ENCODE measurements around the gene COL25A1. TPM values are rescaled to one million over a fixed set of nuclear protein-coding genes. Genes with fewer than 3 reads are reported as not detected.

COL25A1 gene
- total RNA-seq, 1 donor from 2014 or later: 5.6 TPM

DNA sequence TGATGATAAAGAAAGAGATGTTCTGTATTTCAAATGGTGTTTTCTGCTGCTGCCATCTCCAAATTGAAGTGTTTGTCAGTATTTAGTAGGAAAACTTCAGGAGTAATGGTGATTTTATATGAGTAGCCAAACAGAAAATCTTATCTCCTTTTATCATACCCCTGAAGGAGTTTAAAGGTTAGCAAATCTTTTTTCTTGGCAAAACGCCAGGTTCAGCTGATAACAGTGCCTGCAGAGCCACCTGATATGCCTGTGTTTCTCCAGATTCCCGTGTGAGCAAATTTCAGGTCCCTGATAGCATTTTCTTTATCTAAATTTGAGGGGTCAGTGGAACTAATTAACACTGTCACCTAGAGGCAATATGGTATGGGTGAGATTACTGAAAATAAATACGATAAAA is 473.8 kb downstream of the COL25A1 start:
- no peaks in the 10 kb centered on the region for H3K4me1 ChIP-seq
- H3K36me3 ChIP-seq: no peaks in the 10 kb centered on the region
- TF ChIP-seq CTCF (IDR thresholded peaks at IDR 0.05): no peak
- DNase-seq (ENCODE audit: low spot score in 2 of 2): no peak
- intact Hi-C loops (cut with DNase I): no loop called here
- H3K27me3 ChIP-seq: no peaks in the 10 kb centered on the region
- no peak overlapping the region for H3K4me3 ChIP-seq
- no peaks in the 10 kb centered on the region for H3K9me3 ChIP-seq
- no peak overlapping the region for H3K27ac ChIP-seq

DNA sequence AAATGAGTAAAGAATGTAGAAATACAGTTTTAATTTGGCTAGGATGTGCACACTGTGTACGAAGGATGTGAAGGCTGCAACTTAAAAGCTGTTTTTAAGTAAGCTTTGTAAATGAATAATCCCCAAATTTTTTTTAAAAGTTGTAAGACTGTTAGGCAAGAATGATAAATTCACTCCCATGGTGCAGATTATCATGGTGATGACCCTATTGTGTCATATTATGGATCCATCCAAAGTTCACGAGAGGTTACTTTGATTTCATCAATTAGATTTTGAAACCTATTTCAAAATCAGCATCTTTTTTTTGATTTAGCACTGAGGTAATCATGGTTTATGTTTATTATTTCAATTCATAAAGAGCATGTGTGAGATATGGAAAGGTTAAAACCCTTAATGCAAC is 476.7 kb downstream of the COL25A1 start:
- DNase-seq (ENCODE audit: low spot score in 2 of 2): no peak
- no peak overlapping the region for H3K27ac ChIP-seq
- no peaks in the 10 kb centered on the region for H3K9me3 ChIP-seq
- no peak for TF ChIP-seq CTCF (IDR thresholded peaks at IDR 0.05)
- H3K27me3 ChIP-seq: no peaks in the 10 kb centered on the region
- intact Hi-C loops (cut with DNase I): no loop called here
- no peak overlapping the region for H3K4me3 ChIP-seq
- H3K36me3 ChIP-seq: no peaks in the 10 kb centered on the region
- H3K4me1 ChIP-seq: no peaks in the 10 kb centered on the region

DNA sequence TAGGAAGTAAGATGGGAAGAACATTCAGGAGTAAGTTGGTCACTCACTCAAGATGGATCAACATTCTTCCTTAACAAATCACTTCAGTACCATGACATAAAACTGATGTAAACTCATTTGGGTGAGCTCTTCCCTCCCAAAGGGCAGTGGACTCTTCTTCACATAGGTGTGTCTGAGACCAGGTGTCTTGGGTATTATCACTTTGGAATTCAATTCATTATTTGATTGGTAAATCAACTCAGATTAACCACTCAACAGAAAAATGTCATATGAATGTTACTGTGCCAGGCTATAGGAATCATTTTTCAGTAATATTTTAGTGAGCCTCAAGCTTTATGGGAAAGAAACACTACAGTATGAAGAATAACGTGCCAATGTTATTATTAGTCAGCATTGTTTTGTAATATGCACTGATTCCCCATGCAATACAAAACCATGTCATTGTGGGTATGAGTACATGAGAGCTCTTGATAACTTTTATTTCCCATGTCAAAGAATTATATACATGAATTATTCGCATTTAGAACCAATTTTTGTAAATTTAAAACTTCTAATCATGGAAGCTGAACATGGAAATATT is 481.0 kb downstream of the COL25A1 start:
- Histone ChIP-seq H3K4me3 (no peak overlapping the region), H3K9me3 (no peaks in the 10 kb centered on the region), H3K27me3 (no peaks in the 10 kb centered on the region), H3K27ac (no peak overlapping the region), H3K36me3 (no peaks in the 10 kb centered on the region), H3K4me1 (no peaks in the 10 kb centered on the region)
- no peak for TF ChIP-seq CTCF (IDR thresholded peaks at IDR 0.05)
- no peak for DNase-seq (ENCODE audit: low spot score in 2 of 2)
- intact Hi-C loops (cut with DNase I): no loop called here

DNA sequence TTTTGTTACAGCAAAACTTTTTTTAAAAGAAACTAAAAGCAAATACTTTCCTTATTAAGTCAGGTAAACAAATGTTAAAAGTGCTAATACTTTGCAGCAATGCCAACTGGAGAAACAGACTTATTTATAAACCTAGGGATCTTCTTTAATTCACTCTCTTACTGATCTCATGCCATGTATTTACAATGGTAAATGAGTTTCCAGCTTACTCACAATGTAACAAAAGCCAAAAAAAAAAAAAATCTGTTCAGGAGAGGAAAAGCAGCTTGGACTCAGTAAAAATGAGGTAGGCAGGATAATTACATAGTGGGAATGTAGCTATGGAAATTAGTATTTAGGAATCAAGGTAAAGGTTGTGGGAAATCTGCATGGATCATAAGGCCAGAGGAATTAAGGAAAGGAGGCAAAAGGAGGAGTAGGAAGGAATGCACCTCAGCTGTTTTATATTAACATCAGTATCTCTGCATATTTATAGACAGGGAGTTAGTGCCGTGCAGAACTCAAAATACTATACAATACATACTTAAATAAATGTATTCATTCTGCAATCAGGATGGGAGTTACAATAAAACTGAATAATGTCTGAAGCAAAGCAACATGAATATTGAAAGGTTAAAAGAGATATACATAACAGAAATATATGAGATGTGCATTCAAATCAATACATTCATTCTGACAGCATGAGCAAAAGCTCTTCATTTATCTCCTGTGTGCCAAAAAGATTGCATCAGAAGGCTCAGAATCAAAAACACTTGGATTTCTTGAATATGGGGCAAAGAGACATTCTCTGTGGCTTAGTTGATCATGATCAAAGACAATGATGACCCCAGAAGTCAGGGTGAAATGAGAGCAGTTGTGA is 481.7 kb downstream of the COL25A1 start:
- TF ChIP-seq CTCF (IDR thresholded peaks at IDR 0.05): no peak
- no peaks in the 10 kb centered on the region for H3K27me3 ChIP-seq
- H3K4me3 ChIP-seq: no peak overlapping the region
- no peaks in the 10 kb centered on the region for H3K4me1 ChIP-seq
- intact Hi-C loops (cut with DNase I): no loop called here
- no peaks in the 10 kb centered on the region for H3K9me3 ChIP-seq
- no peaks in the 10 kb centered on the region for H3K36me3 ChIP-seq
- no peak for DNase-seq (ENCODE audit: low spot score in 2 of 2)
- no peak overlapping the region for H3K27ac ChIP-seq

DNA sequence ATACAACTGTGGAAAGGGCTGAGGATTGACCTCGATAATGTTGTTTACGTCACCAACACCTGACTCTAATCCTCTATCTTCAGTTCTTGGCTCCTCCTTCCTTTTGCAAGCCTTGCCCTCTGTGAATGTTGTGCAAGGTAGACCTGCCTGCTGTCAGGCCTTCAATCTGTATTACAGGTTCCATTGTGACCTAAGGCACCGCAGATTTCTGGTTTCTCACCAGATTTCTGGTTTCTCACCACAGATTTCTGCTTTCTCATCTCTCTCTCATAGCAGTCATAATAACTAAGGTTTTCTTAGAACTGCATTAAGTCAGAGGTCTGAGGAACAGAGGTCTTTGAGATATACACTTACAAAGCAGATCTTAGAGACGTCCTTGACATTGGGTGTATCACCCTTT is 488.1 kb downstream of the COL25A1 start:
- H3K36me3 ChIP-seq: no peaks in the 10 kb centered on the region
- no peak overlapping the region for H3K27ac ChIP-seq
- H3K4me1 ChIP-seq: no peaks in the 10 kb centered on the region
- TF ChIP-seq CTCF (IDR thresholded peaks at IDR 0.05): no peak
- intact Hi-C loops (cut with DNase I): no loop called here
- no peak overlapping the region for H3K4me3 ChIP-seq
- H3K27me3 ChIP-seq: no peaks in the 10 kb centered on the region
- no peaks in the 10 kb centered on the region for H3K9me3 ChIP-seq
- DNase-seq (ENCODE audit: low spot score in 2 of 2): no peak

All from ascending aorta (tissue), 2 donors.